Vagina (tissue), 2 donors: ENCODE data around the gene PDK2. TPM values are rescaled to one million over a fixed set of nuclear protein-coding genes. Genes with fewer than 3 reads are reported as not detected.
A peak's percentile ranks its signal among the peaks of the same experiment; 100 is the strongest.

ENCODE experiments used
- DNase-seq, 2 donors: peaks; one replicate each; pipeline ENCODE4 v3.0.0-alpha.2; 2017; ENCODE audit errors: extremely low spot score in 2 of 2
- H3K27ac ChIP-seq: fragments of 200-600 bp; sonication (generic); one replicate; pipeline ENCODE4 v1.5.1; 2019
- H3K27me3 ChIP-seq: fragments of 200-600 bp; sonication (generic); one replicate; pipeline ENCODE4 v1.5.1; 2019
- H3K36me3 ChIP-seq, 2 donors: fragments of 200-600 bp; sonication (generic); one replicate each; pipeline ENCODE4 v1.5.1; 2017 to 2019
- H3K4me1 ChIP-seq: fragments of 200-600 bp; sonication (generic); one replicate; pipeline ENCODE4 v1.5.1; 2019
- H3K4me3 ChIP-seq, 2 donors: fragments of 200-600 bp; sonication (generic); 1 replicate in 1 of 2; 2 replicates in 1 of 2; pipeline ENCODE4 v1.5.1; 2016 to 2019
- H3K9me3 ChIP-seq: fragments of 200-600 bp; sonication (generic); one replicate; pipeline ENCODE4 v1.5.1; 2019
- CTCF ChIP-seq, 3 experiments: fragments of 450-650 bp in 2 of 3; fragments of 200-600 bp in 1 of 3; sonication (generic) in 1 of 3; IDR thresholded peaks; one replicate each; pipeline ENCODE4 v1.5.1; 2017 to 2019; ENCODE audit warnings: antibody characterized with exemption in 3 of 3, mild to moderate bottlenecking in 2 of 3, moderate library complexity in 2 of 3
- POLR2A ChIP-seq, 2 donors: fragments of 450-650 bp; IDR thresholded peaks; one replicate each; pipeline ENCODE4 v1.6.1; 2017; ENCODE audit warnings: antibody characterized with exemption in 2 of 2, mild to moderate bottlenecking in 2 of 2, moderate library complexity in 2 of 2
- POLR2AphosphoS5 ChIP-seq, 2 donors: sonication (generic); formaldehyde crosslinking; IDR thresholded peaks; one replicate each; pipeline ENCODE4 v1.9.0; 2017; ENCODE audit warnings: antibody characterized with exemption in 2 of 2, mild to moderate bottlenecking in 2 of 2, low read depth in 1 of 2; ENCODE audit not compliant: insufficient read depth in 1 of 2
- intact Hi-C: fragments of 100-400 bp; cut with DNase I; formaldehyde crosslinking; loops from one replicate; pipeline ENCODE4 v1.15.1; 2023
- total RNA-seq: library from RNA; depleted of rRNA; stranded (reverse); fragments of >200 nt; gene quantifications from one replicate; pipeline ENCODE4 v1.2.3, GENCODE V29; 2016

Gene PDK2
- total RNA-seq, 1 donor from 2014 or later: 44.4 TPM

- no peaks in the 10 kb centered on the region for H3K27me3 ChIP-seq
- no peak overlapping the region for H3K4me3 ChIP-seq
- no peak overlapping the region for H3K27ac ChIP-seq
- H3K4me1 ChIP-seq: peaks cover 4% of the 10 kb centered on the region
- DNase-seq: no peak
- intact Hi-C loops: loop anchor here (2.0 kb wide), 1 partner anchor 63 kb away; no protein-coding TSS in a partner anchor
- no peaks in the 10 kb centered on the region for H3K9me3 ChIP-seq
- no peaks in the 10 kb centered on the region for H3K36me3 ChIP-seq
- TF ChIP-seq CTCF (IDR thresholded peaks at IDR 0.05) (no peak), POLR2AphosphoS5 (IDR thresholded peaks at IDR 0.05; ENCODE audit: insufficient read depth in 1 of 2, low read depth in 1 of 2) (no peak), POLR2A (IDR thresholded peaks at IDR 0.05) (no peak)
Measured at GRCh38 chr17:50090071-50090470, 5.1 kb upstream of the PDK2 start.

DNA sequence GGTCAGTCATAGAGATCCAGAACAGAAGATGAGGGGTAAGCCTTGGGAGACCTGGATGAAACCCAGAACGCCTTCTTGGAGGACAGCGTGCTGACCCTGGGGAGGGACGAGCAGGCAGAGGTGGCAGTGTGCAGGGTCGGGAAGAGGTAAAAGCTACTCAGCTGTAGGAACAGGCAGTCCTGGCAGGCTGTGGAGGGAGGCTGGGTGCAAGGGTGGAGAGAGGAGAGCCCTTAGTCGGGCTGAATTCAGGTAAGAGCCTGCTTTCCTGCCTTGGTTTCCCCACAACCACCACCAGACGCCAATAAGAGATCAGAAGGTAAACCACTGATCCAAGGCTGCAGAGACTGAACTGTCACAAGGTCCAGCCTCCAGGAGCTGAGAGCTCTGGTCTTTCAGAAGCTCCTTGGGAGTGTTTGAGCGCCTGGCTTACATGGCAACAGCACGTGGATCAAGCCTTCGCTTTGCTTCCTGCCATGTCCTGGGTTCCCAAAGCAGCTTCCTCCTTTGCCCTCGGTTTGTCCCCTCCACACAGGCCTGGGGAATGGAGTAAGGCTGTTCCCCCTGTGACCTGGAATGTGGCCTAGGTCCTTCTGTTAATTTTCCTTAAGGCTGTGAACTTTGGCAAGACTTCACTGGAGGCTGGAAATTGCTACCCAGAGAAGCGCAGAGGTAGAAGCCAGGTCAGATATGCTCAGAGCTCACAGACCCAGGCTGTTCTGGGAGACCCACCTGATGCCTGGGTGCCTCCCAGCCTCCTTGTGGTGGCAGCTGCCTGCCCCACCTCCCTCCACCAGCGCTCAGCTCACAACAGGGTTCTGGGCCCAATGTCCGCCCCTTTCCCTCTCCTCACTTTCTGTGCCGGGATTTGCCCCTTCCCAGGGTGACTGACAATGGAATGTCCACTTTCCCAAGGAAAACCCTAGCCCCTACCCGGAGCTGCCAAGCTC is 3.9 kb upstream of the PDK2 start:
- DNase-seq: no peak
- H3K36me3 ChIP-seq: no peaks in the 10 kb centered on the region
- peaks cover 11% of the 10 kb centered on the region for H3K4me1 ChIP-seq
- no peaks in the 10 kb centered on the region for H3K9me3 ChIP-seq
- intact Hi-C loops: loop anchor here (2.0 kb wide), 1 partner anchor 64 kb away; no protein-coding TSS in a partner anchor
- H3K27ac ChIP-seq: no peak overlapping the region
- TF ChIP-seq CTCF (IDR thresholded peaks at IDR 0.05): no peak
- no peak for TF ChIP-seq POLR2AphosphoS5 (IDR thresholded peaks at IDR 0.05; ENCODE audit: insufficient read depth in 1 of 2, low read depth in 1 of 2)
- no peak for TF ChIP-seq POLR2A (IDR thresholded peaks at IDR 0.05)
- H3K27me3 ChIP-seq: no peaks in the 10 kb centered on the region
- no peak overlapping the region for H3K4me3 ChIP-seq

GRCh38 chr17:50091918-50092285 is 3.2 kb upstream of the PDK2 start:
- no peak overlapping the region for H3K27ac ChIP-seq
- intact Hi-C loops: loop anchor here (2.0 kb wide), 1 partner anchor 65 kb away; no protein-coding TSS in a partner anchor
- no peaks in the 10 kb centered on the region for H3K36me3 ChIP-seq
- H3K4me1 ChIP-seq: peaks cover 18% of the 10 kb centered on the region
- no peaks in the 10 kb centered on the region for H3K27me3 ChIP-seq
- no peak for DNase-seq
- no peak overlapping the region for H3K4me3 ChIP-seq
- TF ChIP-seq POLR2A (IDR thresholded peaks at IDR 0.05) (no peak), POLR2AphosphoS5 (IDR thresholded peaks at IDR 0.05; ENCODE audit: insufficient read depth in 1 of 2, low read depth in 1 of 2) (no peak), CTCF (IDR thresholded peaks at IDR 0.05) (no peak)
- H3K9me3 ChIP-seq: no peaks in the 10 kb centered on the region

DNA sequence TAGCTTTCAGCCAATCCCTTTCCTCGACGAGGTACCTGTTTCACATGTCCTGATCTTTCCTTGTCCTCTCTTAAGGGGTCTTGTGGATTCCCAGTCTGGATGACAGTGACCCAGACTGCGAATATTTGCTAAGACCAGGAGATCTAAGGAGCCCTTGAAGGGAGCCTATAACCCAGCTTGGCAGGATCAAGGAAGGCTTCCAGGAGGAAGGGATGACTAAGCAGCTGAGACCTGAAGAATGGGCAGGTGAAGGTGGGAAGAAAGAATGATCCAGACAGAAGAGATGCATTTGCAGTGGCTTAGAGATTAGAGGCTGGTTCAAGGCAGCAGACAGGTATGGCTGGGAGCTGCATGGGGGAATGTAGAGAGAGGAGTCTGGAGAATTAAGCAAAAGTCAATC is 1.9 kb upstream of the PDK2 start:
- DNase-seq: no peak
- H3K27ac ChIP-seq: no peak overlapping the region
- intact Hi-C loops: no loop called here
- no peak overlapping the region for H3K4me3 ChIP-seq
- no peaks in the 10 kb centered on the region for H3K9me3 ChIP-seq
- no peaks in the 10 kb centered on the region for H3K27me3 ChIP-seq
- no peaks in the 10 kb centered on the region for H3K36me3 ChIP-seq
- no peak for TF ChIP-seq CTCF (IDR thresholded peaks at IDR 0.05)
- no peak for TF ChIP-seq POLR2AphosphoS5 (IDR thresholded peaks at IDR 0.05; ENCODE audit: insufficient read depth in 1 of 2, low read depth in 1 of 2)
- TF ChIP-seq POLR2A (IDR thresholded peaks at IDR 0.05): no peak
- H3K4me1 ChIP-seq: peaks cover 24% of the 10 kb centered on the region

- Histone ChIP-seq H3K36me3 (no peaks in the 10 kb centered on the region), H3K4me3 (no peak overlapping the region), H3K9me3 (no peaks in the 10 kb centered on the region), H3K27me3 (no peaks in the 10 kb centered on the region), H3K4me1 (peaks cover 24% of the 10 kb centered on the region), H3K27ac (peak overlapping the region; percentile 84)
- intact Hi-C loops: no loop called here
- DNase-seq: no peak
- no peak for TF ChIP-seq POLR2AphosphoS5 (IDR thresholded peaks at IDR 0.05; ENCODE audit: insufficient read depth in 1 of 2, low read depth in 1 of 2)
- TF ChIP-seq POLR2A (IDR thresholded peaks at IDR 0.05): no peak
- TF ChIP-seq CTCF (IDR thresholded peaks at IDR 0.05): no peak
Measured at GRCh38 chr17:50093807-50094206, 1.3 kb upstream of the PDK2 start.
